22Rv1 (cell line): Measurements from ENCODE around the gene SREK1IP1.

ENCODE experiments used
- CTCF ChIP-seq: fragments of 450-650 bp; IDR thresholded peaks from 2 replicates; pipeline ENCODE4 v1.5.1; 2017; ENCODE audit warnings: mild to moderate bottlenecking
- ZFX ChIP-seq: fragments of 450-650 bp; IDR thresholded peaks from 2 replicates; pipeline ENCODE4 v1.6.1; 2017; ENCODE audit warnings: antibody characterized with exemption, borderline replicate concordance

GRCh38 chr5:64765804-64766504, 2.5 kb downstream of the SREK1IP1 start:
- TF ChIP-seq CTCF = no peak
- TF ChIP-seq ZFX = no peak
